GM12891 (cell line): ENCODE measurements around the gene NACC1.

Experiments
- PAX5 ChIP-seq: IDR thresholded peaks from 2 replicates; pipeline ENCODE4 v1.6.1; 2011; ENCODE audit warnings: low read length, moderate library complexity, mild to moderate bottlenecking; ENCODE audit not compliant: insufficient read depth, severe bottlenecking
- POLR2A ChIP-seq: IDR thresholded peaks from 2 replicates; pipeline ENCODE4 v1.6.1; 2011; ENCODE audit warnings: low read depth, low read length, control low read depth
- POLR2AphosphoS5 ChIP-seq: IDR thresholded peaks from 2 replicates; pipeline ENCODE4 v1.6.1; 2011; ENCODE audit warnings: low read depth, low read length, control low read depth
- POU2F2 ChIP-seq: IDR thresholded peaks from 2 replicates; pipeline ENCODE4 v1.6.1; 2011; ENCODE audit warnings: low read depth, mild to moderate bottlenecking, control low read depth, low read length, moderate library complexity
- SPI1 ChIP-seq: IDR thresholded peaks from 2 replicates; pipeline ENCODE4 v1.6.1; 2011; ENCODE audit warnings: low read depth, low read length, control low read depth
- TAF1 ChIP-seq: IDR thresholded peaks from 2 replicates; pipeline ENCODE4 v1.6.1; 2011; ENCODE audit warnings: low read depth, low read length, control low read depth

DNA sequence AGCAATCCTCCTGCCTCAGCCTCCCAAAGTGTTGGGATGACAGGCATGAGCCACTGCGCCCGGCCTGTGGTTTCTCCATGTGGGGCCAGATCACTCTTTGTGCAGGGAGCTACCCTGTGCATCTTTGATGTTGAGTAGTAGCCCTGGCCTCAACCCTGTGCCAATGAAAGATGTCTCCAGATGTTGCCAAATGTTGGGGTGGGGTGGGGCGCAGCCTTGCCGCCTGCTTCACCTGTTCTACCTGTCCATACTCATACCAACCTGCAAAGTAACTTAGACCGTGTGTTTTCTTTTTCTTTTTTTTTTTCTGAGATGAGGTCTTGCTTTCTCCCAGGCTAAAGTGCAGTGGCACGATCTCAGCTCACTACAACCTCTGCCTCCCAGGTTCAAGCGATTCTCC is 53.1 kb downstream of the NACC1 start:
- TF ChIP-seq TAF1 (no peak), SPI1 (no peak), POLR2A (no peak), POLR2AphosphoS5 (no peak), POU2F2 (no peak), PAX5 (no peak)
